ENCODE results near the gene IFI27L2. TPM values are rescaled to one million over a fixed set of nuclear protein-coding genes. Genes with fewer than 3 reads are reported as not detected.

Gene IFI27L2
- total RNA-seq, 8 experiments from 2014 or later, result 48.8 to 239 (median 90.8) TPM

DNA sequence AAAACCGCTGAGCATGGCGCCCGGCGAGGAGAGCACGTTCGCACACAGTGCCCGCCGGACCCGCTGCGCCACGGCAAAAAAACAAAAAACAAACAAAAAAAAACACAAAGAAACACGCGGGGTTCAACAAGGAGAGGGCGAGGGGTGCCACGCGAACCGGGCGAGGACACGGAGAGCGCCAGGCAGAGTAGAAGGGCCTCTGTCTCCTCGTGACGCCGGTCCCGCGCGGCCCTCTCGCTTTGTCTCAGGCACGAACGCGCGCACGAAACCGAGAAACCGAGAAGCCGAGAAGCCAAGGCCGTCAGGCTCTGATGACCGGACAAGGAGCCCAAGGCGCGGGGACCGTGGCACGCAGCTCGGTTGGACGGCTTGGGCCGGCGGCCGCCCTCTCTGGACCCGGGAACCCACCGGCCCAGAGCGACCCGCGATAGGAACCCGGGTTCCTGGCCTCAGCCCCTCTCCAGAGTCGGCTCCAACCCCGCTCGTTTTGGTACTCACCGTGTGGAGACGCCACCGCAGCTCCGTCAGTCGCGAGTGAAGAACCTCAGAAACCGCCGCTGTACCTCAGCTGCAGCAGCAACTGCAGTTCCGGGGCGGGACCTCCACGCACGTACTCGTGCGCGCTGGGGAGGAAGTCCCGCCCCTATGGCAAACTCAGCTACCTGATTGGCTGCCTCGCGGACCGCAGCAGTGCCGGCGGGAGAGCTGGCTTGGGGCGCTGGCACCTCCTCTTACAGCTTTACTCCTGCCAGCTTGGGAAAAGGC lies 48.6 kb downstream of the IFI27L2 start, which contains the start of the genes DDX24 and IFI27L1:
DDX24 (minus strand) TSS at position 582 of the 765 bp plus-strand sequence. CDS start 1,460 bp downstream, outside the sequence.
IFI27L1 (plus strand) TSS at position 690 of the 765 bp plus-strand sequence. CDS start 15,628 bp downstream, outside the sequence.
- peak within 1 kb of the TSS; percentile 89 to 95 for H3K27ac ChIP-seq
- peak within 1 kb of the TSS; percentile 78 to 95 (median 90) for H3K4me3 ChIP-seq
- WGBS, 10 experiments, result 0 to 2% (median 1%) methylated on average over 6 to 36 of the region's 77 CpGs; no CpG with 5 or more reads in 2 of the 10 experiments
- peaks cover 20 to 37% of the 10 kb centered on the region in 2 donors for H3K4me1 ChIP-seq (replicated peaks in 1 of 2)
- in situ Hi-C loops (cut with MboI; ENCODE audit: low pct_unique_long_range_greater_than_20kb in 2 of 9, low sequenced_read_pairs in 9 of 9, unreplicated experiment in 9 of 9), result no loop called here
- ATAC-seq (replicated peaks in 6 of 8), result peak; percentile 96 to 99 (median 98)

DNA sequence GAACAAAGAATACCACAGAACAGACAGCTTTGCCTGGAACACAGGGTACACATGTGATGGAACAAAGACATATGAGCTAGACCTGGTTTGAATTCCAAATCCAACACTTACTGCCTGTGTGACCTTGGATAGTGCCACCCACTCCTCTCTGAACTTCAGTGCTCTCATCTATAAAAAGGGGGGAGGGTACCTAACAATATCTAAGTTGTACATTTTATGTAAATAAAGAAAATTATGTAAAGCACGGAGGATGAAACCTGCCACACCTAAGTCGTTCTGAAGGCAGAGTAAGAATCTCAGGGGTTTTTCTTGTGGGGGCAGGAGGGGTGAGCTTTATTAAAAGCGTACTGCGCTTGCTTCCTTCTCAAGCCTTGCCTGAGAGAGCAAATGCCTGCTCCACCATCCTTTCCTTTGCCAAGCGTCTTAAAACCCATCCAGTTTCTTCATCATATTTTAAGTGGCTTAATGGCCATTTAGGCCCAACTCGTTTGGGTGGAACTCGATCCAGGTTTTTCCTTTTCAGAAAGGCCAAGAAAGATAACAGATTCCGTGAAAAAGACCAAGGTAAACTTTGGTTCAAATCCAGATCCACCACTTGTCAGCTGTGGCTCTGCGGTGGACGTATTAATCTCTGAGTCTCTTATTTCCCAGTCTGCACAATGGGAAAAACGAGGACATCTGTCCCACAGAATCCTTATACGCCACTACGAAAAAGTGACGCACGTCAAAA lies 49.3 kb downstream of the IFI27L2 start:
- Histone ChIP-seq H3K4me1 (replicated peaks in 1 of 2) (peaks cover 20 to 37% of the 10 kb centered on the region in 2 donors), H3K27ac (peak overlapping the region; percentile 89 to 95), H3K4me3 (peak overlapping the region; percentile 78 to 95 (median 90))
- 0 to 11% (median 1%) methylated on average over 2 to 14 of the region's 15 CpGs for WGBS, 10 experiments
- ATAC-seq (replicated peaks in 6 of 8), result no peak
- in situ Hi-C loops (cut with MboI; ENCODE audit: low pct_unique_long_range_greater_than_20kb in 2 of 9, low sequenced_read_pairs in 9 of 9, unreplicated experiment in 9 of 9), result no loop called here

DNA sequence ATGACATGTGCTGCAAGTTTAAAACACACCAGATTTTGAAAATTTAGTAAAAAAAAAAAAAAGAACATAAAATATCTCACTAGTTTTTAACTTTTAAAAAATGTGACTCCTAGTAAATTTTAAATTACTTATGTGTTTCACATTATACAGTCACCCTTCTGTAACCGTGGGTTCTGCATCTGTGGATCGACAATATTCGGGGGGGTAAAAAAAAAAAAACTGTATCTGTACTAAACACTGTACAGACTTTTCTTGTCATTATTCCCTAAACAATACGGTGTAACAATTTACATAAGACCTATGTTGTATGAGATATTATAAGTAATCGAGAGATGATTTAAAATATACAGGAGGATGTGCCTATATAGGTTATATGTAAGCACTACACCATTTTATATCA lies 51.6 kb downstream of the IFI27L2 start:
- WGBS, 10 experiments, result 40 to 100% (median 88%) methylated on average over 1 to 5 of the region's 5 CpGs; no CpG with 5 or more reads in 1 of the 10 experiments
- Histone ChIP-seq H3K4me1 (replicated peaks in 1 of 2) (peaks cover 20 to 34% of the 10 kb centered on the region in 2 donors), H3K27ac (no peak overlapping the region), H3K4me3 (peak overlapping the region in 4 of 5 donors; percentile 78 to 95 (median 92))
- no peak for ATAC-seq (replicated peaks in 6 of 8)
- in situ Hi-C loops (cut with MboI; ENCODE audit: low pct_unique_long_range_greater_than_20kb in 2 of 9, low sequenced_read_pairs in 9 of 9, unreplicated experiment in 9 of 9), result no loop called here

Other genes starting within 250 kb of the IFI27L2 start
- 10 to 100 TPM in 2 of 8 experiments, 1 to 10 TPM in 3, not detected in 3; 8.9 to 29.9 (median 9.9) TPM for gene FAM181A, start 202.3 kb downstream of the IFI27L2 start, total RNA-seq
- gene ASB2, start 153.0 kb downstream of the IFI27L2 start, total RNA-seq, result 1 to 10 TPM in 3 of 8 experiments, under 1 TPM in 5; 0.07 to 2.1 (median 0.76) TPM
- gene CCDC197, start 132.3 kb downstream of the IFI27L2 start, total RNA-seq, result under 1 TPM in 2 of 8 experiments, not detected in 6; 0.08 to 0.66 TPM
- 1 to 10 TPM in 7 of 8 experiments, under 1 TPM in 1; 0.81 to 5.5 (median 3.9) TPM for gene OTUB2, start 103.3 kb downstream of the IFI27L2 start, total RNA-seq
- 100 to 1,000 TPM; 207 to 327 (median 243) TPM for gene DDX24, start 48.4 kb downstream of the IFI27L2 start, total RNA-seq
- gene IFI27L1, start 48.3 kb downstream of the IFI27L2 start, total RNA-seq, result 10 to 100 TPM; 21.1 to 75.6 (median 30.4) TPM
- 100 to 1,000 TPM in 2 of 8 experiments, 10 to 100 TPM in 1, 1 to 10 TPM in 5; 3.3 to 795 (median 8.7) TPM for gene IFI27, start 18.9 kb downstream of the IFI27L2 start, total RNA-seq
- gene PPP4R4, start 44.7 kb upstream of the IFI27L2 start, total RNA-seq, result 10 to 100 TPM in 2 of 8 experiments, 1 to 10 TPM in 6; 2.1 to 13.8 (median 7.7) TPM
- gene SERPINA10, start 163.7 kb upstream of the IFI27L2 start, total RNA-seq, result 1 to 10 TPM in 1 of 8 experiments, under 1 TPM in 7; 0.25 to 1.9 (median 0.43) TPM
- gene SERPINA6, start 193.7 kb upstream of the IFI27L2 start, total RNA-seq, result under 1 TPM in 5 of 8 experiments, not detected in 3; 0.13 to 0.97 (median 0.43) TPM
- gene SERPINA2, start 237.1 kb upstream of the IFI27L2 start, total RNA-seq, result not detected